Smooth muscle cell (in vitro differentiated cells): ENCODE results near the gene CLCN1. TPM values are rescaled to one million over a fixed set of nuclear protein-coding genes. Genes with fewer than 3 reads are reported as not detected.

ENCODE experiments used
- DNase-seq: peaks from one replicate; lab custom pipeline; 2025; ENCODE audit not compliant: unreplicated experiment; lab: John Stamatoyannopoulos, UW
- H2AFZ ChIP-seq: fragments of 200-600 bp; sonication (generic); 2 replicates; pipeline ENCODE4 v1.6.0; 2016; ENCODE audit warnings: antibody characterized with exemption, low read depth, mild to moderate bottlenecking
- H3F3A ChIP-seq: fragments of 200-600 bp; sonication (generic); 2 replicates; pipeline ENCODE4 v1.6.0; 2017; ENCODE audit warnings: antibody characterized with exemption, low read depth
- H3K27ac ChIP-seq: fragments of 200-600 bp; sonication (generic); 2 replicates; pipeline ENCODE4 v1.5.1; 2016; ENCODE audit warnings: low read depth, mild to moderate bottlenecking
- H3K27me3 ChIP-seq: fragments of 200-600 bp; sonication (generic); 2 replicates; pipeline ENCODE4 v1.6.1; 2016; ENCODE audit warnings: low read depth, mild to moderate bottlenecking
- H3K36me3 ChIP-seq: fragments of 200-600 bp; sonication (generic); 2 replicates; pipeline ENCODE4 v1.5.1; 2016; ENCODE audit warnings: low read depth
- H3K4me1 ChIP-seq: fragments of 200-600 bp; sonication (generic); 2 replicates; pipeline ENCODE4 v1.5.1; 2016; ENCODE audit warnings: low read depth
- H3K4me2 ChIP-seq: fragments of 200-600 bp; sonication (generic); 2 replicates; pipeline ENCODE4 v1.6.0; 2016; ENCODE audit warnings: mild to moderate bottlenecking
- H3K4me3 ChIP-seq: fragments of 200-600 bp; sonication (generic); 2 replicates; pipeline ENCODE4 v1.5.1; 2016; ENCODE audit warnings: mild to moderate bottlenecking
- H3K79me2 ChIP-seq: fragments of 200-600 bp; sonication (generic); 2 replicates; pipeline ENCODE4 v1.6.0; 2016; ENCODE audit warnings: low read depth, mild to moderate bottlenecking
- H3K9ac ChIP-seq: fragments of 200-600 bp; sonication (generic); 2 replicates; pipeline ENCODE4 v1.6.0; 2016; ENCODE audit warnings: low read depth
- H3K9me3 ChIP-seq: fragments of 200-600 bp; sonication (generic); replicated peaks from 2 replicates; pipeline ENCODE4 v1.5.1; 2016; ENCODE audit warnings: low read depth
- H4K20me1 ChIP-seq: fragments of 200-600 bp; sonication (generic); 2 replicates; pipeline ENCODE4 v1.6.0; 2016; ENCODE audit warnings: low read depth
- CTCF ChIP-seq: fragments of 200-600 bp; sonication (generic); IDR thresholded peaks from 2 replicates; pipeline ENCODE4 v1.5.1; 2017; ENCODE audit warnings: borderline replicate concordance, mild to moderate bottlenecking, antibody characterized with exemption; ENCODE audit not compliant: insufficient read depth, poor library complexity, severe bottlenecking
- WGBS: methylation state at CpG from one replicate; pipeline ENCODE4 v1.1.7; 2016; ENCODE audit warnings: low lambda C conversion rate; 5-methylcytosine and 5-hydroxymethylcytosine counted together
- polyA plus RNA-seq: library from polyadenylated mRNA; unstranded; fragments of >200 nt; fragmentation: Nextera tagmentation; extraction: Ambion mirVana; gene quantifications from 2 replicates; pipeline ENCODE4 v1.2.1, GENCODE V29; 2016
- total RNA-seq: library from RNA; depleted of rRNA; stranded (reverse); fragments of >200 nt; gene quantifications from 2 replicates; pipeline ENCODE4 v1.2.3, GENCODE V29; 2014

Gene CLCN1
- total and polyA plus RNA-seq, 2 experiments from 2014 or later, result not detected

- no peaks in the 10 kb centered on the region for H3K27me3 ChIP-seq
- no peak for DNase-seq
- no peak overlapping the region for H2AFZ ChIP-seq
- H3K4me2 ChIP-seq, result no peak overlapping the region
- H3K27ac ChIP-seq, result no peak overlapping the region
- no peaks in the 10 kb centered on the region for H3K79me2 ChIP-seq
- WGBS, result 93% methylated on average over 4 of the region's 4 CpGs
- no peaks in the 10 kb centered on the region for H4K20me1 ChIP-seq
- no peak for TF ChIP-seq CTCF
- no peak overlapping the region for H3K9ac ChIP-seq
- no peaks in the 10 kb centered on the region for H3F3A ChIP-seq
- no peak overlapping the region for H3K4me3 ChIP-seq
- H3K36me3 ChIP-seq, result no peaks in the 10 kb centered on the region
- no peaks in the 10 kb centered on the region for H3K9me3 ChIP-seq
- no peaks in the 10 kb centered on the region for H3K4me1 ChIP-seq
These were observed 581 bp downstream of the CLCN1 start for GRCh38 chr7:143316492-143316891.

GRCh38 chr7:143318661-143319060 is 2.8 kb downstream of the CLCN1 start:
- no peaks in the 10 kb centered on the region for H3K4me1 ChIP-seq
- H3F3A ChIP-seq, result no peaks in the 10 kb centered on the region
- no peak overlapping the region for H3K9ac ChIP-seq
- no peaks in the 10 kb centered on the region for H3K9me3 ChIP-seq
- H3K79me2 ChIP-seq, result no peaks in the 10 kb centered on the region
- no peaks in the 10 kb centered on the region for H4K20me1 ChIP-seq
- H3K27me3 ChIP-seq, result no peaks in the 10 kb centered on the region
- no peak overlapping the region for H3K27ac ChIP-seq
- H2AFZ ChIP-seq, result no peak overlapping the region
- no peaks in the 10 kb centered on the region for H3K36me3 ChIP-seq
- no peak overlapping the region for H3K4me2 ChIP-seq
- no peak for TF ChIP-seq CTCF
- 58% methylated on average over 5 of the region's 5 CpGs for WGBS
- DNase-seq, result no peak
- no peak overlapping the region for H3K4me3 ChIP-seq

GRCh38 chr7:143320620-143321019 is 4.7 kb downstream of the CLCN1 start:
- WGBS, result 82% methylated on average over 9 of the region's 9 CpGs
- Histone ChIP-seq H3K27me3 (no peaks in the 10 kb centered on the region), H3K4me3 (no peak overlapping the region), H3K4me2 (no peak overlapping the region), H3F3A (no peaks in the 10 kb centered on the region), H3K79me2 (no peaks in the 10 kb centered on the region), H3K9me3 (no peaks in the 10 kb centered on the region), H3K9ac (no peak overlapping the region), H4K20me1 (no peaks in the 10 kb centered on the region), H3K4me1 (no peaks in the 10 kb centered on the region), H3K27ac (no peak overlapping the region), H2AFZ (no peak overlapping the region), H3K36me3 (no peaks in the 10 kb centered on the region)
- DNase-seq, result no peak
- no peak for TF ChIP-seq CTCF

- no peak for DNase-seq
- 95% methylated on average over 10 of the region's 10 CpGs for WGBS
These were observed 5.3 kb downstream of the CLCN1 start for GRCh38 chr7:143321242-143321641.

More at GRCh38 chr7:143321242-143321641, 5.3 kb downstream of the CLCN1 start:
- Histone ChIP-seq H4K20me1 (no peaks in the 10 kb centered on the region), H3K9me3 (no peaks in the 10 kb centered on the region), H3F3A (no peaks in the 10 kb centered on the region), H3K9ac (no peak overlapping the region), H3K4me1 (no peaks in the 10 kb centered on the region), H2AFZ (no peak overlapping the region), H3K27ac (no peak overlapping the region), H3K4me2 (no peak overlapping the region), H3K27me3 (no peaks in the 10 kb centered on the region), H3K36me3 (no peaks in the 10 kb centered on the region), H3K79me2 (no peaks in the 10 kb centered on the region), H3K4me3 (no peak overlapping the region)
- TF ChIP-seq CTCF, result no peak
